NCI-H187 (cell line): ENCODE data around the gene OR56A5.
"Not testable (repeated sequence)": the region's sequence is repeated elsewhere in the genome, so short reads cannot be mapped to it uniquely, and the experiment has no call there.

Experiments
- DNase-seq, 2 experiments: peaks; one replicate each; lab custom pipeline; 2025; lab: John Stamatoyannopoulos, UW

Gene OR56A5, protein sequence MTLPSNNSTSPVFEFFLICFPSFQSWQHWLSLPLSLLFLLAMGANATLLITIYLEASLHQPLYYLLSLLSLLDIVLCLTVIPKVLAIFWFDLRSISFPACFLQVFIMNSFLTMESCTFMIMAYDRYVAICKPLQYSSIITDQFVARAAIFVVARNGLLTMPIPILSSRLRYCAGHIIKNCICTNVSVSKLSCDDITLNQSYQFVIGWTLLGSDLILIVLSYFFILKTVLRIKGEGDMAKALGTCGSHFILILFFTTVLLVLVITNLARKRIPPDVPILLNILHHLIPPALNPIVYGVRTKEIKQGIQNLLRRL

DNA sequence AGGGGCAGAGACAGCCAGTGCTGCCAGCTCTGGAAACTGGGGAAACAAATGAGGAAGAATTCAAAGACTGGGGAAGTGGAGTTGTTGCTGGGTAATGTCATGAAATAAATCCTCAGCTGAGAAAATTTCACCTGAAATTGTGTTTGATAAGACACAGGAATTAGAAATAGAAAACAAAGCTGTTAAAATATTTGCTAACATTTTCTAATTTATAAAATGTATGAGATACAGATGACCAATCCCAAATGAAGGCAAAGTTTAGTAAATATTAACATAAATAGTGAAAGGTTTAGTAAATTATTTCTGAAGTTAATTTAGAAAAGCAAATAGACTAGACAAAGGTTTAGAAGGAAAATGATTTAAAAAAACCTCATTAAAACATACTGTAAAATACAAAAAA is at the start of gene OR56A5:
OR56A5 (minus strand) TSS at position 101 of the 400 bp plus-strand sequence; CDS start at position 101, 0 bp downstream.
- no peak for DNase-seq

DNA sequence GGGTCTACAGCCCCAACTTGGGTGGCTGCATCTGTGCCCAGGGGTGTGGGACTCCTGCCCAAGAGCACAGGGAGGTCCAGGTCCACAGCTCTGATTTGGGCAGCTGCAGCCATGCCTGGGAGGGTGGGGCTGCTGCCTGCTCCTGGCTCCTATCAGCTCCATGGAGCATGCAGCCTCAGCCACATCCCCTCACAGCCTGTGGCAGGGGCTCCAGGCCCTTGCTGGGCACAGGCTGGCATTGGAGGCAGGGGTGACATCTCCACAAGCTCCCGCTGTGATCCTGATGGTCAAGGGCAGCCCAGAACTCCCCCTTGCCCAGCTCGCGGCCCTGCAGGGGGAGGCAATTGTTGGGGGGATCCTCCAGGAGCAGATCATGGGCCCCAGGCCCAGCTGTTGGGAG is 44.7 kb upstream of the OR56A5 start:
- DNase-seq = no peak

DNA sequence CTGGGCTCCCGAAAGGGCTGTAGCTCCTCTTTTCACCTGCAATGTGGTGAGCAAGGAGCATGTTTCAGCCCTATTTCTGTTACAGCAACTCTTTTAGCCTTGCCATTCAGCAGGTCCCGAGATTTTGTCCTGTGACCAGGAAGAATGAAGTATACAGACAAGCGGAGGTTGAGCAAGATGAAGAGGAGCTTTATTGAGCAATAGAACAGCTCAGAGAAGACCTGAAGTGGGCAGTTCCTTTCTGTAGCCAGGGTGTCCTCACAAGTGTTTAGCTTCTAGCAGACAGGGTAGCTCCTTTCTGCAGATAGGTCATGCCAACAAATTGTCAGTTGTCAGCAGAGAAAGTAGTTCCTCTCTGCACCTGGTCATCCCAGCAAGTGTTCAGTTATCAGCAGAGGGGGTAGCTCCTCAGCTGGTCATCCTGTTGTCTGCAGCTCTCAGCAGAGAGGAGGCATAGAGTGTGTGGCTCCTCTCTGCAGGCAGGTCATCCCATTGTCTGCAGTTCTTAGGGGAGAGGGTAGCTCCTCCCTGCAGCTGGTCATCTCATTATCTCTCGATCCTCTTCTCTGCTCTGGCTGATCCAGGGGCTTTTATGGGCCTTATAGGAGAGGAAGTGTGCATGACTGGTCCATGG is 43.9 kb upstream of the OR56A5 start:
- DNase-seq = no peak

DNA sequence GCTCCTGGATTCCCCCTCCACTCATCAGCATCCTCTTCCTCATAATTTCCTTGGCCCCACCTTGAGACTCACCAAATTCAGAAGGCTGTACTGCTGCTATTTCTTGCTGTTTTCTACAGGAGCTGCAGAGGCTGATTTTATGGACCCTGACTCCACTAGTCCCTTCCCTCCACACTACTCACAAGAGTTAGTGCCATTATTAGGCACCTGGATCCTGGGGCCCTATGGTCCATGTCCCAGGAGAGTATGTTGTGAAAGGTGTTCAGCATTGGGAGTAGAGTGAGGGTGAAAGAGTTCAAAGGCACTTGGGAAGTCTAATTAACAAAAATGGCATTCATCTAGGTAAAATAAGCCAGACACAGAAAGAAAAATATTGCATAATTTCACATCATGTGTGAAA is 38.6 kb upstream of the OR56A5 start, which contains the start of gene OR56A4:
OR56A4 (minus strand) TSS at position 101 of the 400 bp plus-strand sequence. CDS start 3,954 bp downstream, outside the sequence.
- DNase-seq = no peak

DNA sequence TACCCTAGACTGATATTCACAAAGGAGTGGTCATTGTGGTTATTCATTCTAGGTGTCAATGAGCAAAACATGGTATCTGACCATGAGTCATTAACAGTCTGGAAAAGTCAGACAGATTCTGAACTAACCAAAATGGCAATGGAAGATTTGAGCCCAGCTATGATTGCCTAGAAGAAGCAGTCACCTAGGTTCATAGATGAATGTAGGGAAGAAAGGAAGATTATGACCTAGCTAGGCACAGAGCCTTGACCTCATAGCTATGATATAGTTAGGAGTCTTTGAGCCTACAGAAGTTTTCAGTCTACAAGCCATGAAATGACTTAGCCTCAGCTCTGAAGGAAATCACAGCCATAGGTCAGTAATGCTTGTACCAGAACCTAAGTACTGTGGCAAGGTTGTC is 38.1 kb upstream of the OR56A5 start:
- no peak for DNase-seq

DNA sequence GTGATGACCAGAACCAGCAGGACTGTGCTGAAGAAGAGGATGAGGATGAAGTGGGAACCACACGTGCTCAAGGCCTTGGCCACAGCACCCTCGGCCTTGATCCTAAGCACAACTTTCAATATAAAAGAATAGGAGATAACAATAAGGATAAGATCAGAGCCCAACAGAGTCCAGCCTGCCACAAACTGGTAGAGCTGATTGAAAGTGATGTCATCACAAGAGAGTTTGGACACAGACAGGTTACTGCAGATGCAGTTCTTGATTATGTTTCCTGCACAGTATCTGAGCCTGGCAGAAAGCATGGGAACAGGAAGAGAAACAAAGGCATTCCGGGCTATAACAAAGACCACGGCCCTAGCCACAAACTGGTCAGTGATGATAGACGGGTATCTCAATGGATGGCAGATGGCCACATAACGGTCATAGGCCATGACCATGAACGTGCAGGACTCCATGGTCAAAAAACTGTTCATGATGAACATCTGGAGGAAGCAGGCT is 34.0 kb upstream of the OR56A5 start:
- DNase-seq = no peak

DNA sequence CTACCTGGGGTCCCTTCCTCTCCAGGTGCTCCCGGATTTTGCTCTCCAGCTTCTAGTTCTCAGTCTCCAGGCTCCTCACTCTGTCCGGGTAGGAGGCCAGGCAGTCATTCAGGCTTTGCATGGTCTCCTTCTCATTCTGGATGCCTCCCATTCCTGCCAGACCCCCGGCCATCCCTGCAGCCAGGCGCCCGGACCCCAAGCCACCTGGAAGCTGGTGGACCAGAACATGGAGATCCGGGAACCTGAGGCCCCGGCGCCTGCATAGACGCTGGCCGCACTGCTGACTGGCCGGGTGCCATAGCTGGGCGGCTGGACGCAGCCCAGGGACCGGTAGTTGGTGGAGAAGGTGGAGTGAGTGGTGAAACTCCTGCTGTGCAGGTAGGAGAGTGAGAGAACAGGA is 26.5 kb upstream of the OR56A5 start:
- no peak for DNase-seq

DNA sequence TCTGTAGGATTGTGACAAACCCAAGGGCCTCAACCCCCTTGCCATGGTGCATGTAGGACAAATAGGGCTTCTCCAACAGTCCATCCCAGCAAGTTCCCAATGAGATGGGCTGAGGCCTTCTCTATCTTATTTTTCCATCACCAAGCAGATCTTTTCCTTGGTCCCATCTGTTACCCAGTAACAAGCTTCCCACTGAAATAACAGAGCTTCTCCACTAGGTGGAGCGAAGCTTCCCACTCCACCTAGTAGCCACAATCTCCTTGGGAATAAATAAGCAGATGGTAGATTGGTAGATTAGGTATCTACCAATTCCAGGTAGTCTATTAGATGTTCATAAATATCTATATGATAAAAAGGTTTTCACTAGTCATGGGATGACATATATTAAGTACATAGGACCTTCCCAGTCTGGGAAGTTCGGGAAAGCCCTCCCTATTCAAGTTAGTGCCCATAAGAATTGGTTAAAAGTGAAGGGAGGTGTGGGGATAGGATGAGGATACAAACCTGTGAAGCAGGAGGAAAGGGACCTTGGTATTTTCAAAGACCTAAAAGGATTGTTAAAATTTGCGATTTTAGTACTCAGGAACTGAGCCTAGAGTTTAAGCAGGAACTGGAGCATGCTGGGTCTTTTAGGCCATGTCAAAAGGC is 24.4 kb upstream of the OR56A5 start:
- no peak for DNase-seq

DNA sequence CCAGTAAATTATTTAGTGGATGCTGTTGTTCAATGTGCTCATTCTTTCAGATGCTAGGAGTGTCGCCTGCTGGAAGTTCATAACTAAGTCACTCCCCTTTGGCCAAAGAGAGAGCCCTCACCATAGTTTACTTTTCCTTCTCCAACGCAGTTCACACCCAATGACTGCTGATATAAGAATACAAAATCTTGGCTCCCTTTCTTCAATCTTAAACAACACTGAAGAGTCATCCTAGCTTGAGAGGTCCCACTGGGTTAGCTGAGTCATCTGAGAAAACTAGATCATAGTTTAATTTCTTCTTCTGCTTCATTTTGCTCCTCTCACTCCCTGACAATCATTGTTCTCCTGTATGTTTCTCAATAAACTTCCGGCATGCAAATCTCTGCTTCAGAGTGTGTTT is 23.9 kb upstream of the OR56A5 start:
- no peak for DNase-seq

DNA sequence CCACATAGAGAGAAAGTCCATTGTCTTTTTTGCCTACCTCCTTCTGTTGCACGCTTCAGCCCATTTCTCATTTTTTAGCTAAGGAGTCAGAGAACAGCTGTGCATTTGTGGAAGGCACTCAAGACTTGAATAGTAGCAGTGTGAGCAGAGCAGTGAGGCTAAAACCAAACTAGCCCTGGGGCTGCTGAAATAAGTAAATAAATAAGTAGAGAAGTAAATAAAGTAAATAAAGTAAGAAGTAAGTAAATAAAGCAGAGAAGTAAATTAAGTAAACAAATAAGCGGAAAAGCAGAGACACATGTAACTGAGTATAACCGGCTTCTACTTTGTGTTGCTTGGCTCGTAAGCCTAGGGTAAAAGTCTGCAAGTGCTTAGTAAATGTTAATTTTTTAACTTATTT is 20.9 kb upstream of the OR56A5 start:
- DNase-seq = no peak

DNA sequence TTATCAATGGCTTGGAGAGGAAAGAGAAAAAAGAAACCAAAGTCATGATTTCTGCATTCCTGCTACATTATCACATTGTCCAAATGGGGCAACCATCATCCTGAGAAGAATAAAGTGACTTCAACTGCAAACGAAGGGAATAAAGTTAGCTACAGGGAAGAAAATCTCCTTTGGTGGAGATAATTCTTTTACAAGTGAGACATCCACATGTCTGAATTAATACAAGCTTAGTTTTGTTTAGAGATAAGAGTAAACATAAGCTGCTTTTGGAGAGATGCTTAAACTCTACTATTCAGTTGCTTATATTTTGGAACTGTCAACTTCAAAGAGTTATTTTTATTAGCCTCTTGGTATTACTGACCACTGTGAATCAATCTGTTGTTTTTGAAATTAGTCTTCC is 18.6 kb upstream of the OR56A5 start, which contains the start of gene OR52L1:
OR52L1 (minus strand) TSS at position 101 of the 400 bp plus-strand sequence; CDS start at position 46, 55 bp downstream.
- no peak for DNase-seq

DNA sequence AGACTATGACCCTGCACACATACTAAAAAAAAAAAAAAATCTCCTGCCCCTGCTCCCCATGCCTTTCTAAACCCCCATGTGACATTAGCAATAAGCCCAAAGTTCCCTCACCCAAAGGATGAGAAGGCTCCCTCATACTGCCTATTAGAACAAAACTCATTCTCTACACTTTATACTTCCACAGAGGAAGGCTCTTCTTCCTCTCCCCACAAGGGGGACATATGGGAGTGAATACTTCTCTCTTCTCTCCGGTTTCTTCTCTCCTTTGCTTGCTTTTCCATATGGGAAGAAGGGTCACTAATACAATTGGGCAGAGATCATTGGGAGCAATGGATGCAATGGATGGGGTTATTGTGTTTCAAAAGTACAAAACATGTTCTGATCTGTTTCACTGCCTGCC is 15.1 kb upstream of the OR56A5 start:
- DNase-seq = no peak

DNA sequence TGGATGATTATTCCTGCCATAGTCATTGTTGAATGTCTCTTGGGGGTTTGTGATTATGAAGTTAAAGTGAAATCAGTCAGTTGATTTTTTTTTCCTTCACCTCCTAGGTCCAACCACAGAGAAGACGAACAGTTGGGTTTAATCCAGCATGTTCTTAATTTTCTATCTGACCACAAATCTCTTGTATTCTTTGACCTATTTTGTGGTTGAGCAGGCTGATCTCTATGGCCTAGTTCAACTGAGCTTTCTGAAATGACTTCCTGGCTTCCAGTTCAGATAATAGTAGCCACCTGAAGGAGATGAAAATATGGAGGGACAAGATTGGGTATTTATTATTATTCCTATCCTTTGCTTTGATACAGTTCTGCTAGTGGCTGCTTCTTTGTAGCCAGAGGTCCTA is 5.2 kb upstream of the OR56A5 start:
- DNase-seq = no peak

DNA sequence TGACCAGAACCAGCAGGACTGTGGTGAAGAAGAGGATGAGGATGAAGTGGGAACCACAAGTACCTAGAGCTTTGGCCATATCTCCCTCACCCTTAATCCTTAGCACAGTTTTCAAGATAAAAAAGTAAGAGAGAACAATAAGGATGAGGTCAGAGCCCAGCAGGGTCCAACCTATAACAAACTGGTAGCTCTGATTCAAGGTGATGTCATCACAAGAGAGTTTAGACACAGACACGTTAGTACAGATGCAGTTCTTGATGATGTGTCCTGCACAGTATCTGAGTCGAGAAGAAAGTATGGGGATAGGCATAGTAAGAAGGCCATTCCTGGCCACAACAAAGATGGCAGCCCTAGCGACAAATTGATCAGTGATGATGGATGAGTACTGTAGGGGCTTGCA is 586 bp downstream of the OR56A5 start:
- no peak for DNase-seq

DNA sequence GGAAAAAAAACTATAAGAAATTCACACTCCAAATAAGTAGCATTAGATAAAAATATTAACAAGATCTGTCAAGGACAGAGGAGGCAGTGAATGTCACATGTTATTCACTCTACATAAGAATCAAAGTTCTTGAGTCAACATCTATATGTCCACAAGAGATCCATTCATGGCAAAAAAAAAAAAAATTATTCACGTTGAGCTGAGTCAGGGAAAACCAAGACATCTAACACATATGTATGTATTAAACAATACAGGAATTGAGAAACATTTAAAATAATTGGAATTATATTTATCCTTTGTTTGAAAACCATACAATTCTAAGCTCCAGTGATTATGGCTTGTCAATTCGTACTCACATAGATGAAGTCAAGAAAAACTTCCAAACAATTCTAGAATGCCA is 1.3 kb downstream of the OR56A5 start:
- no peak for DNase-seq

DNA sequence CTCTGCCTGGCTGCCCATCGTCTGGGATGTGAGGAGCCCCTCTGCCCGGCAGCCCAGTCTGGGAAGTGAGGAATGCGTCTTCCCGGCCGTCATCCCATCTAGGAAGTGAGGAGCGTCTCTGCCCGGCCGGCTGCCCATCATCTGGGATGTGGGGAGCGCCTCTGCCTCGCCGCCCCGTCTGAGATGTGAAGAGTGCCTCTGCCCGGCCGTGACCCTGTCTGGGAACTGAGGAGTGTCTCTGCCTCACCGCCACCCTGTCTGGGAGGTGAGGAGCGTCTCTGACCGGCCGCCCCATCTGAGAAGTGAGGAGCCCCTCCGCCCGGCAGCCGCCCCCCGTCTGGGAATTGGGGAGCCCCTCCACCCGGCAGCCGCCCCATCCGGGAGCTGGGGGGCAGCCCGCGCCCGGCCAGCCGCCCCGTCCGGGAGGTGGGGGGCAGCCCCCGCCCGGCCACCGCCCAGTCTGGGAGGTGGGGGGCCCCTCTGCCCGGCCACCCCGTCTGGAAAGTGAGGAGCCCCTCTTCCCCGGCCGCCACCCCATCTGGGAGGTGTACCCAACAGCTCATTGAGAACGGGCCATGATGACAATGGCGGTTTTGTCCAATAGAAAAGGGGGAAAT is 7.5 kb downstream of the OR56A5 start:
- not testable (repeated sequence) for DNase-seq

DNA sequence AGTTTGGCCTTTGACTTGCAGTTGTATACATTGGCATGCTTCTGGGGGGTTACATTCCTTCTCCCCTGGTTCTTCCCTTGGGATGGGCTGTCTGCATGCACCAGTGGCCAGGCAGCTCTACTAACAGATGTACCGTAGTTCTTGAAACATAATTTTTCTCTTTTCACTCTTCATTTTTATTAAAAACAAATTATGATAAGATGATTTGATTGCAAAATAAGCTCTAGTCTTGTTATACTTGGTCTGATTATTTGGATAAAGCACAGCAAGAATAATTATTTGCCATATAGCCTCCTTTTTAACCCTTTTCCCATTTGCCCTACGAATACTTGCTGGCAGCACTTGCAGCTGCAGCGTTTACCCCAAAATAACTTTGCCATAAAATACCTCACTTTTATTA is 12.7 kb downstream of the OR56A5 start:
- DNase-seq = no peak

DNA sequence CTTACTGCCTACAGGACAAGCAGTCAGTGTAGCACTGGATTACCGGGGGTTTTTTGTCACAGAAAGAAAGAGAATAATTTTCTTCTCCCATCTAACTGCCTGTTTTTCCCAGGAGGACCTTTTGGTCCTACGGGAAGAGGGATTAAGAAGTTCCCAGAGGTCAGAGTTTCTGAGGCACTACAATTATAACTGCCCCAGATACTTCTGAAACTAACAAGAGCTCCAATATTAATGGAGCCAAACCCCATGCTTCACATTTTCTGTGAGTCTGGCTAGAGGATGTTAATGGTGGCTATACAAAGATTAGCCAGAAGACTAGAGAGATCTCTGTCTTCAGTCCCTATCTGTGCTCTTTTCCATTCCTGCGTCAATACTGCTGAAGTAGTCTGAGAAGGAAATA is 26.3 kb downstream of the OR56A5 start, which contains the start of gene OR56A3:
OR56A3 (plus strand) TSS at position 301 of the 400 bp plus-strand sequence. CDS start 5,096 bp downstream, outside the sequence.
- DNase-seq = no peak

DNA sequence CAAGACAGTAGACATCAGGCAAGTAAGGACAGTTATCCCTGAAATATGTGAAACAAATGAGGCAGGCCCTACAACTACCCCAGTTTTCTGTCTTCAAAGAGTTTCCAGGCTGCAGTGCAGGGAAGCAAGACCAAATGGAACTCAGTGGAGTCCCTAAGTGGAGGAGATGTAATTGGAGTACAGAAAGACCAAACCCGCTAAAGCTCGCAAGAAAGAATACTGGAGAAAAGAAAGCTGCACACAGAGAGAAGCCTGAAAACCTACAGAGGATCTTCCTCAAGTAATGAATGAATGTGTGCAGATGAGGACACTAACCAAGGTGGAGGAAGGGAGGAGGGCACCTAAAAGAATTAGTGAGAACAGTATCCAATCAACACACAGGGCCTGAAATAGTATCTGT is 27.5 kb downstream of the OR56A5 start:
- DNase-seq = no peak

DNA sequence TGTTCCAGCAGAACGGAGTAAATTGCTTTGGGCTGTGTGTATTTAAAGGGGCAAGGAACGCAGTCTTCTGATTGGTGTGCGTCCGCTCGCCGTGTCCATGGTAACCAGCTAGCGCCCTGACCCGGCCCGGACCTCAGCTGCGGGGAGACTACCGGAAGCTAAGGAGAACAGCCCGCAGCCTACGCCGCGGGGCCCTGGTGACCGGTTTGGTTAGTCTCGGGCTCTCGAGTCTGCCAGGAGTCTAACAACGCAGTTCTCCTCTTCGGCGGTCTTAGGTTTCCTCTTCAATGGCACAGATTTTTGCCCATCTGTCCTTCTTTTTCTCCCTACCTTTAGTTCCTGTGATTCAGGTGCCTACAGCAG is 29.7 kb downstream of the OR56A5 start:
- no peak for DNase-seq

DNA sequence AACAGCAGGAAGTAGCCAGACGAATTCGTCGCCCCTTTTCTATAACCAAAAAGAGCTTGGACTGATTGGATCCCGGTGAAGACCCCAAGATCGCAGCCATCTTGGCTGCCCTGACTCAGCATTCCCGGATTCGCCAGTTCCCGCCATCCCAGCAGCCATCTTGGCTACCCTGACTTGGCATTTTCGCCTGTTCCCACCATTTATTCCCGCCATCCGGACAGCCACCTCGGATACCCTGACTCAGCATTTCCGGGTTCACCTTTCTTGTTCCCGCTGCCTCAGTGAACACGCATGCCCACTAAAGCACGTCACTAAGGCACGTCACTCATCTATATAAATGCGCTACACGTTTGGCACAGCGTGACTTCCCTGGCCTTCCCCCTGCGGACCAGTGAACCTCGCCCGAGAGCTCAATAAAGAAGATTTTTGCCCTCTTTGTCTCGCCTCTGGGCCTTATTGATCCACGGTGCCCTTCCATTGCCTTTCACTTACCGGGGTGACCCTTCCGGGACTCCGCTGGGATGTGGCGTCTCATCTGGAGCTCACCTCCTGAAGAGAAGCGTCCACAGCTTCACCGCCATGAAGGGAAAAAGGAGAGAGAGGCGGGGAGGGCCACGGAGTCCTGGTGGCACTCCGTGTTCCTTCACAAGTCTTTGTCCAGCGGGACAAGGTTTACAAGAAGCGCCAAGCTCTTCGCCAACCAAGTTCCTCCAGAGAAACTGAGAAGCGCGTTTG is 30.3 kb downstream of the OR56A5 start:
- no peak for DNase-seq

DNA sequence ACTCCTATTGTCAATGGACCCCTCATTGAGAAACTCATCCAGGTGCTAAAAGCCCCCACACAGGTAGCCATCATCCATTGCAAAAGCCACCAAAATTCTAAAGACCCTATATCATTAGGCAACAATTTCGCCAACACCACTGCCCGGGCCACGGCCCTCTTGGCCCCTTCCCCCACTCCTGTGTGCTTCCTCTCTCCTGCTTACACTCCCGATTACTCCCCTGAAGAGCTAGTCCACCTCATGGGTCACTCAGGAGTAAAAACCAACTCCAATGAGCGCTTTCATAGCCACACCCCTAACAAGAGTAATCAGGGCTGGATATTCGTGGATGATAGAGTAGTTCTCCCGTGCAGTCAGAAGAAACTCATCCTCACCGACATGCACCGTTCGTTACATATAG is 35.2 kb downstream of the OR56A5 start:
- no peak for DNase-seq
